CD4-positive, alpha-beta T cell treated with Interleukin-6 at 100 ng/mL for 8 hours (primary cell): Measurements from ENCODE around the gene PMF1.

Experiments used
- DNase-seq: peaks from one replicate; pipeline ENCODE4 v3.0.0-alpha.2; 2020; ENCODE audit warnings: mixed read lengths, low spot score

PMF1 gene

DNA sequence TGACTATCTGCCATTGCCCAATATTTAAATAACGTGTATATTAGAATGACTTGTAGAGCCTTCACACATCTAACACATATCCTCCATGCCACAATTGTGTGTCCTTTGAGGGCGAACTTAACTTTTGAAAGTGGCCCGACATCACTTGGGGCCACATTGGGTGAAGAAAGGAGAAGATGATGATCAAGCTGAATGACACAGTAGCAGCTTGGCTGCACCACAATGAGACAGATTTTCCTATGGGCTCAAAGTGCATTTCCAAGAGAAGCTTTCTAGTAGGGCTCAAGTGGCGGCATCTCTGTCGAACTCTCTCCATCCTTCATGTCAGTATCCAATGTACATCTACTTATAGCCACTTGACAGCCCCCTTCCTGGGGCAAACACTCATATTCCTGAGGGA is 25.4 kb downstream of the PMF1 start:
- no peak for DNase-seq

DNA sequence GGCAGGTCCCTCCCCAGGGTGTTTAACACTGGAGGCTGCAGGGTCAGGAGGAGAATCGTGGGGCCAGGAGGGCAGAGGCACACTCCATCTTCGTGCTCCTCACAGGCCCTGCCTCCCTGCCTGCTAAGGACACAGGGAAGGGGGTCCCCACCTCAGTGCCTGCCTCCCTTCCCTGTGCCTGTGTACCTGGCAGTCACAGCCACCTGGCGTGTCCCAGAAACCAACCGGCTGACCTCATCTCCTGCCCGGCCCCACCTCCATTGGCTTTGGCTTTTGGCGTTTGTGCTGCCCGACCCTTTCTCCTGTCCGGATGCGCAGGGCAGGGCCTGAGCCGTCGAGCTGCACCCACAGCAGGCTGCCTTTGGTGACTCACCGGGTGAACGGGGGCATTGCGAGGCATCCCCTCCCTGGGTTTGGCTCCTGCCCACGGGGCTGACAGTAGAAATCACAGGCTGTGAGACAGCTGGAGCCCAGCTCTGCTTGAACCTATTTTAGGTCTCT is 28.6 kb downstream of the PMF1 start:
- no peak for DNase-seq

DNA sequence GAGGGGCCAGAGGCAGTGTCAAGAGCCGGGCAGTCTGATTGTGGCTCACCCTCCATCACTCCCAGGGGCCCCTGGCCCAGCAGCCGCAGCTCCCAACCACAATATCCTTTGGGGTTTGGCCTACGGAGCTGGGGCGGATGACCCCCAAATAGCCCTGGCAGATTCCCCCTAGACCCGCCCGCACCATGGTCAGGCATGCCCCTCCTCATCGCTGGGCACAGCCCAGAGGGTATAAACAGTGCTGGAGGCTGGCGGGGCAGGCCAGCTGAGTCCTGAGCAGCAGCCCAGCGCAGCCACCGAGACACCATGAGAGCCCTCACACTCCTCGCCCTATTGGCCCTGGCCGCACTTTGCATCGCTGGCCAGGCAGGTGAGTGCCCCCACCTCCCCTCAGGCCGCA is 29.1 kb downstream of the PMF1 start, which contains the start of gene BGLAP:
Gene BGLAP (plus strand): TSS at position 259 of the 400 bp plus-strand sequence. CDS start 48 bp downstream, at position 307.
- no peak for DNase-seq

DNA sequence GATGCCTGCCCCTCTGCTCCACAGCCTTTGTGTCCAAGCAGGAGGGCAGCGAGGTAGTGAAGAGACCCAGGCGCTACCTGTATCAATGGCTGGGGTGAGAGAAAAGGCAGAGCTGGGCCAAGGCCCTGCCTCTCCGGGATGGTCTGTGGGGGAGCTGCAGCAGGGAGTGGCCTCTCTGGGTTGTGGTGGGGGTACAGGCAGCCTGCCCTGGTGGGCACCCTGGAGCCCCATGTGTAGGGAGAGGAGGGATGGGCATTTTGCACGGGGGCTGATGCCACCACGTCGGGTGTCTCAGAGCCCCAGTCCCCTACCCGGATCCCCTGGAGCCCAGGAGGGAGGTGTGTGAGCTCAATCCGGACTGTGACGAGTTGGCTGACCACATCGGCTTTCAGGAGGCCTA is 29.9 kb downstream of the PMF1 start:
- no peak for DNase-seq

DNA sequence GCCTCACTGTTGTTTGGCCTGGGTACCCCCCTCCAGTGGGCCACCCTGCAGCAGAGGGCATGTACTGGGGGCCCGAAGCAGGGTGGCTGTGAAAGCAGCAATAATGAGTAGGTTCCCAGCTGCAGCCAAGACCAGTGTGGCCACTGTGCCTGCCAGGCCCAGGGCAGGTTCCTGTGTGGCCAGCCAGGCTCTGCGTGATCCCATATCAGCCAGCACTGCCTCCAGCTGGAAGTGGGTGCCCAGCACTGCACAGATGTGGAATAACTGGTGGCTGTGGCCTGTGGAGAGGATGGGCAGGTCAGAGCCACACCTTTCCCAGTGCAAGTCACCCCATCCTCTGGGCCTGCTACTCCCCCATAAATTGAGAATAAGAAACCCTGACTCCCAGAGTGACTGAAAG is 31.3 kb downstream of the PMF1 start:
- no peak for DNase-seq

DNA sequence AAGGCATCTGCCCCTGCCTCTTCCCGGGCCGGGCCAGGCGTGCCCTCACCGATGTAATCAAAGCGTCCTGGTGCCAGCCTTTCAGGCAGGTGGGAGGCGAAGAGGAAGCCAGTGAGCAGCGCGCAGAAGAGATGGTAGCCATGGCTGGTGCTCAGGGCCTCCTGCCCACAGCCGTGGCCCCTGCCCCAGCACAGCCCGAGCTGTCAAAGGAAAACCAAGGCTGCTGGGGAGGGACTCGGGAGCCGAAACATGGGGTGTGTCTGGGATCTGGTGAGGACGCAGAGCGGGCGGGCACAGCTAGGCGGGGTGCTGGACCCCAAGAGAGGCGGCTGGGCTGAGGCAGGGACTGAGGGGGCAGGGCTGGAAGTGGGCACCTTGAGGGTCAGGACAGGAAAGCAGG is 31.9 kb downstream of the PMF1 start:
- no peak for DNase-seq

DNA sequence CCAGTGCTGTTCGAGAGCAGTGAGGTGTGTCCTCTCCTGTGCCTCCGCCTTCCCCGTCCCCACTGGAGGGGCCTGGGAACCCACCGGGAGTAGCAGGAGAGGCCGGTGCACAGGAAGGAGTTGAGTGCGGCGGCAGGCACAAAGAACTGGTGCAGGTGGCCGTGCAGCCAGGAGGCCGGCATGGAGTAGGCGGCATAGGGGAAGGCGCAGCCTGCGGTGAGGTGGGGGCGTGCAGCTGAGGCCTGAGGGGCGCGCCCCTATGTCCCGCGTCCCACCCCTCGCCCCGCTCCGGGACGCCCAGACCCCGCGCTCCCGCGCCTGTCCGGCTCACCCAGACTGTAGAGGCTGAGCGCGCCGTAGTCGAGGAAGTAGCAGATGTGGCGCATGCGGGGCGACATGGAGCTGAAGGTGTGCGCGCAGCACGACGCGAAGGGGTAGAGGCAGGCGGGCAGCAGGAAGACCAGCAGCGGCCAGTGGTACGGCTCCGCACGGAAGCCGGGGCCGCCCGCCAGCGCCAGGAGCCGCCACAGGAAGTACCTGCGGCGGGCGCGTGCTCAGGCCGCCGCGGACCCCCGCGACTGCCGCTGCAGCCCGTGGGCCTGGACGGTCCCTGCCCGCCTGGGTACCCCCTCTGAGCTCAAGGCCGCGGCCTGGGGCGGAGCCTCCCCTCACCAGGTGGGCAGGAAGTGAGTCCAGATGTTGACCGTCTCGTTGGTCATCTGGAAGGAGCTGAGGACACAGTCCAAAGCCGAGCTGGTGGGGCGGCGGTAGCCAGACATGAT is 32.8 kb downstream of the PMF1 start:
- DNase-seq, result peak; percentile 24

DNA sequence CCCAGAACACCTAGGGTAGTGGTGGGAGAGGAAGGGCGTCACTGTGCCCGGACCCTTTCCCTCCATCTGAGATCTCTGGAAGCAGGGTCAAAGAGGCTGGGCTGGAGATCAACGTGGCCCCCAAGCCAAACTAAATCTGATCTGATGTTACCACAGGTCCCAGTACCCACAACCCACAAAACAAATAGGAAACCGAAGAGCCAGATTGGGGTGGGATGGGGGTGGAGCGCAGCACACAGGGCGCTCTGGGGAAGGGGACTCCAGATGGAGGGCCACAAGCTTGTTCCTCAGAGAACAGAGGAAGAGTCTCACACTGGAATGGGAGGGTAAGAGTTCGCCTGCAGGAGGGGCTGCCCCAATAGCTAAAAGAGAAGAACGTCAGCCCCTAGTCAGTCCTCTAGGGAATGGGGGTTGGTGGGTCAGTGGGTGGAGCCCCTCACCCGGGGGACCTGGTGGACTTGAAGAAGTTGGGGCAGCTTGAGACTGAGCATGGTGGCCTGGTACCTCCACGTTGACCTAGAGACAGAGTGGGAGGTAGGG is 33.5 kb downstream of the PMF1 start:
- DNase-seq, result no peak

DNA sequence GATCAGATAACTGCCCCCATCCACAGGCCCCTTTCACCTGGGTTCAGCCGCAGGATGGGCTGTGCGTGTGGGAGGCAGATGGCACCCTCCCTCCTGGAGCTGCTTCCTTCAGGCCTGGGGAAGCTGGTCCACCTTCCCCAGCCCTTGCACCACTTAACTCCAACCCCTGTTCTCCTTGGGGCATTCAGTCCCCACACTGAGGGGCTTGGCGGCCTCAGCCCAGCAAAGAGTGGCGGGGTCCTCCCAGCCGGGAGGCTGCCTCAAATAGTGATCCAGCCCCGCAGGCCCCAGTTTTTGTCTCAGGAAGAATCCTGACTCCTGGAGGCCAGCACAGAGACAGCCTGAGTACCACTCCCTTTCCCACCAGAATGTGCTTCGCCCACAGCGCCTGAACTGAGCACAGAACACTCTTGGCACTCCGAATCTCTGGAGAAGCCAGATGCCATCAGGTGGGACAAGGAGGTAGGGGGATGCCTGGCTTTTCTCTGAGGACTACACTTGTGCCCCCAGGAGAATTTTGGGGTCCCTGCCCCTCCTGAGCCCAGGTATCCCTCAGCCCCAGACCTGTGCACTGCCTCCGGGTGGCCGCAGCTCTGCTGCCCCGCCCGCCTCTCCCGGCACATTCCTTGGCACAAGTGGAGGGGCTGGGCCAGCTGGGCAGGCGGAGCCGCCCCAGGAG is 34.1 kb downstream of the PMF1 start:
- DNase-seq, result no peak

DNA sequence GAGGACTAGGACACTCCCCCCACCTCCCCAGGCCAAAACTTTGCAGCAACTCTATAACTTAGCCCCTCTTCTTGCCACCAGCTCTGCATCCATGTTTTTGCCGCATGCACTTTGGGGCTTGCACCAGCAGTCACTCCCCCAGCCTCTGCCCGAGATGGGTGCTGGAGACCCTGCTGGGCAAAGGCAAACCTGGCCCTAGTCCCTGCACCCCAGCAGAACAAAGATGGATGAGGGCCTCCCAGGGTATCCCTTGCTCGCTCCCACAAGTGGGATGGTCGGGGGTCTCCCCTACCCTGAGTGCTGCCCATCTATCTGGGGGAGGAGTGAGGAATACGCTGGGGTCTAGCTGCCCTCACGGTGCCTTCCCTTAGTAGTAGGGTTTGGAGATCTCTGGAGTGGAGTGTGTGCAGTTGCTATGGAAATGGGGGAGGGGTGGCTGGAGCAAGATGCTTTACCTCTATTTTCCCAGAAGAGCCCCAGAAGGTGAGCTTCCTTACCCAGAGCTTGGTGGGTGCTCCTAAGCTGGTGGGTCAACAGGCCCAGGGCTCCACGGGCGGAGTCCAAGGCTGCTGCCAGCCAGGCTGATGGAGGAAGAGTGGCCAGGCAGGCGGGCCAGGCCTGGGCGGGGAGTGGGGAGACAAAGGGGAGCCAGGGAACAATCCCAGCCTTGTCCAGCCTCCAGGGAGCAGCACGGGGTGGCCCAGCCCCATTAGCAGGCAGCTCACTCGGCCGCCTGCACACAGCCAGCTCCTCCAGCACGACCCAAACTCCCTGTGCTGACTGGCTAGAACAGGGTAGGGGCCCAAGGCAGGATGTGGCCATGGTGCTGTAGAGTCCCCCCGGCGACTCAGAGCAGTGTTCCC is 34.9 kb downstream of the PMF1 start, which contains the start of gene PAQR6:
Gene PAQR6 (minus strand): TSS at position 597 of the 863 bp plus-strand sequence. CDS start 1,325 bp downstream, outside the sequence.
- no peak for DNase-seq

DNA sequence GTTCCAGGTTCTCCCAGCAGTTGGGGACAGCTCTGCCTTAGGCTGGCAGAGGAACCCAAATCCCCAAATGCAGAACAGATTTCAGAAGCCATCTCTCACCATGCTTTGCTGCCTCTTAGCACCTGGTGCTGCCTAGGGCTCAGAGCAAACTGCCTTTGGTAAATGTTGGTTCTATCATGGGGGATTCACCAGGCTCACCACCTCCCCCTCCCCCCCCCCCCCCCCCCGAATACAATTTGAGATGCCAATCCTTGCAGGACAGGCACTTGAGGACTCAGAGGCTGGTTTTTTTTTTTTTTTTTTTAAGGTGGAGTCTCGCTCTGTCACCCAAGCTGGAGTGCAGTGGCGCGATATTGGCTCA is 35.5 kb downstream of the PMF1 start:
- DNase-seq, result no peak

DNA sequence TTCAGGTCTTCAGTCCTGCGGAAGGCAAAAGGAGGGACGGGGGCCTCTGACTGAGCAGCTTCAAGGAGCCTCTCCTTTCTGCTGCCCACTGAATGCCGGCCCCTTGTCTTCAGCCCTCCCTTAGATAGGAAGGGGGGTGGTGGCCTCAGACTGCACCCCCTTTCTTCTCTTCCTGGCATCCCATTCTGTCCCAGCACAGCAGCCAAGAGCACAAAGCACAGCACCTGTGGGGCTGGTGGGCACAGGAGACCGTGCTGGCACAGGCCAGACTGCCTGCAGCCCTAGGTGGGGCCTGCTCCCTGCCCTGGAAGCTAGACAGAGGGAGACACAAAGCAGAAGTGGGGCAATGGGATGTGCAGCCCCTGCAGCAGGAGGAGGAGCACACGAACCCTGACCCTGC is 36.8 kb downstream of the PMF1 start:
- no peak for DNase-seq

DNA sequence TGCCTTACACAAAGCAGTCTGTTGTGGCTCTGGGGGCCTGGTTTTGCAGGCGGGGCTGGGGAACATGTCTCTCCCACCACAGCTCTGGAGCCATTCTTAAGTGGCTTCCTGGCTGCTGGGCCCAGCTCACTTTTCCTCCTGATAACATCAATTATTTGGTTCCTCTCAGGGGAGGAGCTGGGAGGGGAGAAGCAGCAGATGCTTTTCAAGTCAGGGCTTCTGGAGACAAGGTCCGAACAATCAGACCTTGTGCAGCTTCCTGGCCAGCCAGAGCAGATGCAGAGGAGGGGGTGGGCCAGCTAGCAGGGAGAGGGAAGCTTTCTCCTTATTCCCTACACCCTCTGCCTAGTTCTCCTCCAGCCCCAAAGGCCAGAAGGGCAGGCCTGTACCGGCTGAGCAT is 38.7 kb downstream of the PMF1 start:
- no peak for DNase-seq

DNA sequence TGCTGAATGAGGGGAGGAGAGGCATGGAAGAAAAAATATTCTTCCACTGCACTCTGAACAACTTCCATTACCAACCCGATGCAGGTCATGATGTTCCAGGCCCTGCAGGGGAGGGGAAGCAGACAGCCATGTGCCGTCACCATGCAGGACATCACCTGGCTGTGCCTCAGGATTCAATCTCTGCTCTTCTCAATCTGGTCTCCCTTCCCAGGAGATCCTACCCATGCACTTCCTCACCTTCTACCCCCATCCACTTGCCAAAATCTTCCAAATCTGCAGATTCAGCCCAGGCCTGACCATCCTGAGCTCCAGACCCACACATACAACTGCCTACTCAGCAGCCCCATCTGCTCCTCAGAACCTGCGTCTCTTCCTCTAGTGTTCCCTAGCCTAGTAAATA is 40.8 kb downstream of the PMF1 start:
- DNase-seq, result no peak

DNA sequence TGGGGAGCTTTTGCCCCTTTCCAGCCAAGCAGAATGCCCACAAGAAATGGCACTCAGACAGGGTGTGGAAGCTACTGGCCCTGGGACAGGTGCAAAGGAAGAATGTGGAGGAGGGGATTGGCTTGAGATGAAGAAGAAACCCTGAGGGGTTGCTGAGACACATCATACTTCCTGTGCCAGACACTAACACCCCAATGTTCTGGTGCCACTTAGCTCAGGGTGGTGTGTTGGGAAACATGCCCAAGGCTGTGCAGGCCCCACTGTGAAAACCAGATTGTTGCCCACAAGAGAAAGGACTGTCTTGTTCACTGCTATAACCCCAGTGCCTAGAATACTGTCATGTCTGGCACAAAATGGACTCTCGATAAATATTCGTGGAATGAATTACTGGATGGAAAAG is 44.9 kb downstream of the PMF1 start:
- no peak for DNase-seq

DNA sequence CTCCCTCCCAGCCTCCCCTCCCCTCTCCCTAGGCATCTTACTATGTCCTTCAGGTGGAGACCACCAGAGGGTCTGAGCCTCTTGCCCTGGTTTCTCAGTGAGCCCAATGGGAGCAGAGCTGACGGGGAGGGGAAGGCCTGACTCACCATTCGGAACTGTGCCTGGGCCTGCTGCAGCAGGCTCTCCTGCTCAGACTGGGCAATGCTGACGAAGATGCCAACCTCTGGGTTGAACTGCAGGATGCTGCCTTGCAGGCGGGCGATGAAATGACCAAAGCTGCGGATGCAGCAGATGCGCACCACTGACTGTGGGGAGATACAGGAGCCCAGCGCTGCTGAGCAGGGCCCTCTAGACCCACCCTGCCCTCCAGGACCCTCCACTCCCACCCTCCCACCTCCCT is 46.1 kb downstream of the PMF1 start:
- no peak for DNase-seq

DNA sequence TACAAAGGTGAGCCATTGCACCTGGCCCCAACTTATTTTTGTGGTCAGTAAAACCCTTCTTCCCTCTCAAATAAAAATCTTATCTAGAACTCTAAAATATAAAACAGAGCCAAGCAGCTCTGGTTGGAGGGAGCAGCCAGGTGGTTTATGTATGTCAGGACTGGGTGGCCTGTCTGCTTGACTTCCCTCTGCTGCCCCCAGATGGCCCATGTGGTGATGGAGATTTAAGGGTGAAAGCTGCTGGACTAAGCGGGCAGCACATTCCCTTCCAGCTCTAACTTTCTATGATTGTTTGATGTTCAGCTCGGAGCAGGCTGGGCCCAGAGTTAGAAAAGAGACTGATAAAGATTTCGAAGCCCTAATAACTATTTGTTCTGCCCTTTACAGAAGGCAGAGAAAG is 47.0 kb downstream of the PMF1 start:
- no peak for DNase-seq

DNA sequence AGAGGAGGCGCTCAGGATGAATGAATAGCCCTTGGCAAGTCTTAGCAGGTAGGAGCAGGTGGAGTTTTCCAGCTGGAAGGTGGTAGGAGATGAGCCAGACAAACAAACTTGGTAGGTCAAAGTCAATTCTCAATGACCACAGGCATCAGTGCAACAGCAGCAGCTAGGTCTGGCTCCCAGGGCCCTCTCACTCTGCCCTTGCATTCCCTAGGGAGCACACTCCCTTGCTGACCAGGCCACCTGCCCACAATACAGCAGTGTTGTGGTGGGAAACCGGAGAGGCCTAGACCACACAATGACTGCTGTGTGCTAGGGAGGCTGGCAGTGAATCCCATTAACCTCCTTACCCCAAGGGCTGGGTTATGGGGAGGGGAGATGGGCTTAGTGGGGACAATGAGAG is 48.1 kb downstream of the PMF1 start:
- no peak for DNase-seq

DNA sequence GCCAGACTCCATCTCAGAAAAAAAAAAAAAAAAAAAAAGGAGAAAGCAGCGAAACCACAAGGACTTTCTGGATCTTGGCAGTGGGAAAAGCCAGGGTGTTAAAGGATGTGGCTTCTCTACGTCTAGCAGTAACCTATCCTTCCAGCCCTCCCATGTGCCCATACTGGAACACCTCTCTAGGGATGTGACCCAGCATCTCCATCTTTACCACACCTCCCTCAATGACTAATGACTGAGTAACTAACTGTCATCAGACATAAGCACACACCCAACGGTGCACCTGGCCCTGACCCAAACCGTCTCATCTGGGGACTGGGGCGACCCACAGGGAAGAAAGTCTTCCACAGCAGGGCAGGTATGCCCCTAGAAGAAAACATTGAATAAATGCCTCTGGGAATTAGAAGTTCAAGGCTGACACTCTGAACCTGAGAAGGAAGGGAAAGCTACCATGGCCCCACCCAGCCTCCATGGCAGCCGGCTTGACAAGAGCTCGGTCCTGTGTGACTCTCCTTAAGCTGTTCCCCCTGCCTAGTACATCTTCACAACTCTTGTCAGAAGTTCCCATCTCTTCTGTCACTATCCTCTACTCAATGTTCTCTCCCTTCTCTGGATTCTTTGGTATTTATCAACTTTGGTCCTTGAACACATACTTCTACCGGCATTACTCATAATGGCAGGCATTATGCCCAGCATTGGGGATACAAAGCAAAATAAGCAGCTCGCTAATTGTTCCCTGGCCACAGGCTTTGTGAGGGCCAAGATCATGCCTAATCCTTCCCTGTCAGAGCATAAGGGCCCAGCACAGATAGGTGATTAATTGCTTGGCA is 49.9 kb downstream of the PMF1 start:
- no peak for DNase-seq

DNA sequence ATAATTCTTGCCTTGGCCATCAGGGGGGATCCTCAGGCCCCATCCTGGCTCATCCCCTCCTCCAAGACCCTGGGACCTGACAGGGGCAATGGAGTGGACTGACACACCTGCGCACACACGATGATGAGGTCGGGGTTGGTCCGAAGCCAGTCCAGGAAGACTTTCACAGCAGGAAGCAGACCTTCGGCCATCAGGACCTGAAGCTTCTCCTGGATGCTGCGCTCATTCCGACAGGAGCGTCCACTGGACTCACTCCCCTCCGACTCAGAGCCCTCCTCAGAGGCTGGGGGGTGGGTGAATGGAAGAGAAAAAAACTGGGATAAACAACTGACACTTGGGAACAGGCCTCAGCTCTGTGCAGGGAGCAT is 50.5 kb downstream of the PMF1 start:
- no peak for DNase-seq

DNA sequence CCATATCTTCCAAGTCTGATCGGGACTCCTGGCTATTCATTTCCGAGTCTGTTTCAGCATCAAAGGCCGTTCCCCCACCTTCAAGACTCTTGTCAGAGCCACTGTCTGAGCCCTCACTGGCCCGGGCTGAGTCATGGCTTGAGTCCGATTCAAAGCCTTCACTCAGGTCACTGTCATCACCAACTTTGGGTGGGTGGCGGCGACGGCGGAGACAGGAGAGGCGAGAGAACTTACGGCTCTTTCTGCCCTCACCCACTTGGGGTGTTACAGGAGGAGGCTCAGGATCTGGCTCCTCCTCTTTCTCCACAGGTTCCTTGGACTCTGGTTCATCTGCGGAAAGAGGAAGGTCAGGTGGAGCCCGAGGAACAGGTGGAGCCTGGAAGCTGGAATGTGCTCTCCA is 53.2 kb downstream of the PMF1 start:
- no peak for DNase-seq
